Lower lobe of right lung (tissue), 2 donors: ENCODE results near the gene JMJD1C. TPM values are rescaled to one million over a fixed set of nuclear protein-coding genes. Genes with fewer than 3 reads are reported as not detected.

Experiments used
- ATAC-seq, 2 donors: fragments of 200-7000 bp; cut with Tn5 transposase; one replicate each; pipeline ENCODE4 v1.9.1; 2020 to 2022; ENCODE audit warnings: mild to moderate bottlenecking in 2 of 2, moderate library complexity in 2 of 2
- DNase-seq: peaks from one replicate; pipeline ENCODE4 v3.0.0-alpha.2; 2020
- H3K27ac ChIP-seq: fragments of 200-600 bp; one replicate; pipeline ENCODE4 v1.8.0; 2022
- H3K27me3 ChIP-seq: fragments of 200-600 bp; one replicate; pipeline ENCODE4 v1.8.0; 2022; ENCODE audit warnings: low read depth
- H3K36me3 ChIP-seq: fragments of 200-600 bp; one replicate; pipeline ENCODE4 v1.8.0; 2022; ENCODE audit warnings: mild to moderate bottlenecking
- H3K4me1 ChIP-seq: fragments of 200-600 bp; one replicate; pipeline ENCODE4 v1.8.0; 2022
- H3K4me3 ChIP-seq: fragments of 200-600 bp; one replicate; pipeline ENCODE4 v1.8.0; 2022; ENCODE audit warnings: mild to moderate bottlenecking
- H3K9me3 ChIP-seq: fragments of 200-600 bp; one replicate; pipeline ENCODE4 v1.8.0; 2022
- intact Hi-C: fragments of 100-400 bp; cut with DNase I; formaldehyde crosslinking; loops from one replicate; pipeline ENCODE4 v1.11.0; 2022
- total RNA-seq: library from RNA; stranded (reverse); fragmentation: NEBNext Ultra II Directional; extraction: Animal tissue kit (Norgen Biotek cat#: 25700); gene quantifications from one replicate; pipeline ENCODE4 v1.2.1, GENCODE V29; 2021
- TF ChIP-seq, protein P1 (sequence below): fragments of 200-600 bp; IDR thresholded peaks from one replicate; pipeline ENCODE4 v1.8.0; 2022; ENCODE audit warnings: antibody characterized with exemption, mild to moderate bottlenecking
- donor health status: DM: no; HTN: yes; CAD: no; lungs with severe emphysema.

Gene JMJD1C
- total RNA-seq, 1 donor from 2014 or later: 100.0 TPM

GRCh38 chr10:63142136-63142535, 323.6 kb downstream of the JMJD1C start:
- intact Hi-C loops: no loop called here
- no peak overlapping the region for H3K27ac ChIP-seq
- no peak overlapping the region for H3K4me3 ChIP-seq
- H3K9me3 ChIP-seq: no peaks in the 10 kb centered on the region
- peaks cover 36% of the 10 kb centered on the region for H3K4me1 ChIP-seq
- H3K27me3 ChIP-seq: no peaks in the 10 kb centered on the region
- peaks cover 17% of the 10 kb centered on the region for H3K36me3 ChIP-seq
- ATAC-seq: no peak
- no peak for DNase-seq
- TF ChIP-seq, protein P1, sequence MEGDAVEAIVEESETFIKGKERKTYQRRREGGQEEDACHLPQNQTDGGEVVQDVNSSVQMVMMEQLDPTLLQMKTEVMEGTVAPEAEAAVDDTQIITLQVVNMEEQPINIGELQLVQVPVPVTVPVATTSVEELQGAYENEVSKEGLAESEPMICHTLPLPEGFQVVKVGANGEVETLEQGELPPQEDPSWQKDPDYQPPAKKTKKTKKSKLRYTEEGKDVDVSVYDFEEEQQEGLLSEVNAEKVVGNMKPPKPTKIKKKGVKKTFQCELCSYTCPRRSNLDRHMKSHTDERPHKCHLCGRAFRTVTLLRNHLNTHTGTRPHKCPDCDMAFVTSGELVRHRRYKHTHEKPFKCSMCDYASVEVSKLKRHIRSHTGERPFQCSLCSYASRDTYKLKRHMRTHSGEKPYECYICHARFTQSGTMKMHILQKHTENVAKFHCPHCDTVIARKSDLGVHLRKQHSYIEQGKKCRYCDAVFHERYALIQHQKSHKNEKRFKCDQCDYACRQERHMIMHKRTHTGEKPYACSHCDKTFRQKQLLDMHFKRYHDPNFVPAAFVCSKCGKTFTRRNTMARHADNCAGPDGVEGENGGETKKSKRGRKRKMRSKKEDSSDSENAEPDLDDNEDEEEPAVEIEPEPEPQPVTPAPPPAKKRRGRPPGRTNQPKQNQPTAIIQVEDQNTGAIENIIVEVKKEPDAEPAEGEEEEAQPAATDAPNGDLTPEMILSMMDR: no peak

DNA sequence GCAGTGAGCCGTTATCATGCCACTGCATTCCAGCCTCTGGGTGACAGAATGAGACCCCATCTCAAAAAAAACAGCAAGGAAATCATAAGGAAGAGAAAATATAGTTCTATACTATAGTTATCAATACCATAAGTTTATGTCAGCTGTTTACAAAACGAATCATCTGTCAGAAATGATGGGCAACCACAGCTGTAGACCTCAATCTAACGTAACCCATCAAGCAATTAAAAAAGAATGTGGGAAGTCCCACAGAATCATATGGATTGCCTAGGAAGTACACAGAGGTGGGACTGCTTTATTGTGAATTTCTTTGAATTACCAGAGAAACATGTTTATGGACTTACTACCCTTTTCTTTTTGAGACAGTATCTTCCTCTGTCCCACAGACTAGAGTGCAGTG, 325.7 kb downstream of the JMJD1C start:
- ATAC-seq (no peak), DNase-seq (no peak)
- no peaks in the 10 kb centered on the region for H3K9me3 ChIP-seq
- H3K36me3 ChIP-seq: peaks cover 17% of the 10 kb centered on the region
- no peak overlapping the region for H3K4me3 ChIP-seq
- H3K4me1 ChIP-seq: peaks cover 48% of the 10 kb centered on the region
- H3K27me3 ChIP-seq: no peaks in the 10 kb centered on the region
- TF ChIP-seq, protein P1: no peak
- H3K27ac ChIP-seq: no peak overlapping the region
- intact Hi-C loops: no loop called here

- DNase-seq (no peak), ATAC-seq (peak; percentile 29 to 43)
- intact Hi-C loops: no loop called here
- TF ChIP-seq, protein P1: no peak
- Histone ChIP-seq H3K9me3 (no peaks in the 10 kb centered on the region), H3K4me1 (peaks cover 45% of the 10 kb centered on the region), H3K27ac (no peak overlapping the region), H3K36me3 (peaks cover 17% of the 10 kb centered on the region), H3K4me3 (no peak overlapping the region), H3K27me3 (no peaks in the 10 kb centered on the region)
Measured at GRCh38 chr10:63137306-63137705, 328.5 kb downstream of the JMJD1C start.

- no peaks in the 10 kb centered on the region for H3K9me3 ChIP-seq
- H3K4me3 ChIP-seq: peak overlapping the region; percentile 92
- H3K27ac ChIP-seq: peak overlapping the region; percentile 97
- TF ChIP-seq, protein P1: no peak
- no peaks in the 10 kb centered on the region for H3K36me3 ChIP-seq
- ATAC-seq (no peak), DNase-seq (no peak)
- peaks cover 45% of the 10 kb centered on the region for H3K4me1 ChIP-seq
- intact Hi-C loops: no loop called here
- no peaks in the 10 kb centered on the region for H3K27me3 ChIP-seq
Measured at GRCh38 chr10:63133821-63134557, 331.8 kb downstream of the JMJD1C start.

GRCh38 chr10:63133056-63133820, 332.5 kb downstream of the JMJD1C start, which contains the start of gene NRBF2:
Gene NRBF2 (plus strand): TSS chr10:63133328. CDS start chr10:63133471, 143 bp downstream.
- ATAC-seq (peak; percentile 99), DNase-seq (peak; percentile 99)
- TF ChIP-seq, protein P1: peak; percentile 23
- intact Hi-C loops: no loop called here
- no peaks in the 10 kb centered on the region for H3K36me3 ChIP-seq
- H3K9me3 ChIP-seq: no peaks in the 10 kb centered on the region
- peak within 1 kb of the TSS; percentile 97 for H3K27ac ChIP-seq
- no peaks in the 10 kb centered on the region for H3K27me3 ChIP-seq
- peaks cover 44% of the 10 kb centered on the region for H3K4me1 ChIP-seq
- peak within 1 kb of the TSS; percentile 92 for H3K4me3 ChIP-seq
